GM12891 (cell line): Measurements from ENCODE around the gene PRR19.

Experiments
- DNase-seq: peaks from one replicate; pipeline ENCODE4 v3.0.0; 2011; ENCODE audit warnings: low spot score; ENCODE audit not compliant: insufficient read length
- FAIRE-seq: peaks from 2 replicates; lab custom pipeline; 2011; peaks lifted over from hg19 to GRCh38; lab: Jason Lieb, UNC
- PAX5 ChIP-seq: IDR thresholded peaks from 2 replicates; pipeline ENCODE4 v1.6.1; 2011; ENCODE audit warnings: low read length, moderate library complexity, mild to moderate bottlenecking; ENCODE audit not compliant: insufficient read depth, severe bottlenecking
- POLR2A ChIP-seq: IDR thresholded peaks from 2 replicates; pipeline ENCODE4 v1.6.1; 2011; ENCODE audit warnings: low read depth, low read length, control low read depth
- POLR2AphosphoS5 ChIP-seq: IDR thresholded peaks from 2 replicates; pipeline ENCODE4 v1.6.1; 2011; ENCODE audit warnings: low read depth, low read length, control low read depth
- POU2F2 ChIP-seq: IDR thresholded peaks from 2 replicates; pipeline ENCODE4 v1.6.1; 2011; ENCODE audit warnings: low read depth, mild to moderate bottlenecking, control low read depth, low read length, moderate library complexity
- SPI1 ChIP-seq: IDR thresholded peaks from 2 replicates; pipeline ENCODE4 v1.6.1; 2011; ENCODE audit warnings: low read depth, low read length, control low read depth
- TAF1 ChIP-seq: IDR thresholded peaks from 2 replicates; pipeline ENCODE4 v1.6.1; 2011; ENCODE audit warnings: low read depth, low read length, control low read depth

The PRR19 gene

GRCh38 chr19:42273407-42274064, 28.4 kb upstream of the PRR19 start:
- DNase-seq (no peak), FAIRE-seq (no peak)
- TF ChIP-seq TAF1 = no peak
- TF ChIP-seq SPI1 = no peak
- no peak for TF ChIP-seq POLR2AphosphoS5
- no peak for TF ChIP-seq POLR2A
- TF ChIP-seq PAX5 = no peak
- TF ChIP-seq POU2F2 = no peak

- no peak for DNase-seq
- no peak for FAIRE-seq
- TF ChIP-seq PAX5 (no peak), POU2F2 (no peak), POLR2A (no peak), SPI1 (no peak), POLR2AphosphoS5 (no peak), TAF1 (no peak)
Measured at GRCh38 chr19:42274065-42274682, 27.8 kb upstream of the PRR19 start.

DNA sequence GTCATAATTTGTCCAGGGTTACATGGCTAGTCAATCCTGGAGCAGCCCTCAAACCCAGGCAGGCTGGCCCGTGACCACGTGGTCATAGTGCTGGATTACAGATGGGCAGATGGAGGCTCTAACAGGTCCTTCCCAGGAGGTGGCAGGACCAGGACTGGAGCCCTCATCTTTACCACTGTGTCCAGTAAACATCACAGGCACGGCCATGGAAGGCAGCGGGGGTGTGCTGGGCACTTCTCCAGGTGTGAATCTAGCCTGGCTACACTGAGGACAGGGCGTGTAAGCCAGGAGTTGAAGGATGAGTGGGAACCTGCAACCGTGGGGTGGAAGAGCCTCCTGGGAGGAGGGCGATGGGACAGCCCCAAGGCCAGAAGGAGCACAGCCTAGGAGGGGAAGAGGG, 26.8 kb upstream of the PRR19 start:
- no peak for FAIRE-seq
- TF ChIP-seq POU2F2 (no peak), SPI1 (no peak), TAF1 (no peak), POLR2AphosphoS5 (no peak), PAX5 (no peak), POLR2A (no peak)
- DNase-seq = no peak

DNA sequence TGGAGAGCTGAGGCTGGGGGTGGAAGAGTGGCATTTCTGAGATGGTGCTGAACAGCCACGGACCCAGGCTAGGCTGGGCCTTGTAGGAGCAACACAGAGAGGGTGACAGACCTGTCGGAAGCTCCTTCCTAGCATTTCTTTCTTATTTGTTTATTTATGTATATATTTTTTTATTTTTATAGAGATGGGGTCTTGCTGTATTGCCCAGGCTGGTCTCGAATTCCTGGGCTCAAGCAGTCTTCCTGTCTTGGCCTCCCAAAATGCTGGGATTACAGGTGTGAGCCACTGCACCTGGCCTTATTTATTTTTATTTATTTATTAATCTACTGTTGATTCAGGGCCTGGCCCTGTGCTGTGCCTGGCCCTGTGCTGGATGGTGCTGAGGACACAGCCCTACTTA, 26.4 kb upstream of the PRR19 start:
- no peak for TF ChIP-seq PAX5
- no peak for FAIRE-seq
- DNase-seq = no peak

GRCh38 chr19:42276284-42276683, 25.6 kb upstream of the PRR19 start:
- no peak for TF ChIP-seq PAX5
- no peak for TF ChIP-seq SPI1
- TF ChIP-seq POU2F2 = peak; percentile 12; the same call in 1 of the 2 replicates
- no peak for TF ChIP-seq TAF1
- no peak for TF ChIP-seq POLR2AphosphoS5
- TF ChIP-seq POLR2A = no peak
- no peak for DNase-seq
- FAIRE-seq = no peak

DNA sequence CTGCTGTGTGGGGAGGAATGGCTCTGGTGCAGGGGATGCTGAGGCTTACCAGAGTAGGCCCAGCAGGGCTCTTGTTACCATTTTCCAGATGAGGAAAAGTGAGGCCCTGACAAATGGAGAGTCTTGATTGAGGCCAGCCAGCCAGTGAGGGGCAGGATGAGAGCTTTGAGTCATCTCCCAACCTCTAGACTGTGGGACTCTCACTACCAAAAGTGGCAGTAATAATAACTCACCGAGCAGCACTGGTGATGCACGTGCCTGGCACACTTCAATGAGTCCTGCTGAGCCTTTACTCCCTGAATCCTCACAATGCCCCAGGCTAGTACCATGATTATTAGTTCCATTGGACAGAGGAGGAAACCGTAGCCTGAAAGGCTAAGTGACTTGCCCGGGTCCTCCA, 25.1 kb upstream of the PRR19 start:
- peak; percentile 78 for FAIRE-seq
- TF ChIP-seq POU2F2 = no peak
- TF ChIP-seq PAX5 = no peak
- no peak for TF ChIP-seq TAF1
- TF ChIP-seq POLR2AphosphoS5 = no peak
- TF ChIP-seq POLR2A = no peak
- TF ChIP-seq SPI1 = no peak
- no peak for DNase-seq

DNA sequence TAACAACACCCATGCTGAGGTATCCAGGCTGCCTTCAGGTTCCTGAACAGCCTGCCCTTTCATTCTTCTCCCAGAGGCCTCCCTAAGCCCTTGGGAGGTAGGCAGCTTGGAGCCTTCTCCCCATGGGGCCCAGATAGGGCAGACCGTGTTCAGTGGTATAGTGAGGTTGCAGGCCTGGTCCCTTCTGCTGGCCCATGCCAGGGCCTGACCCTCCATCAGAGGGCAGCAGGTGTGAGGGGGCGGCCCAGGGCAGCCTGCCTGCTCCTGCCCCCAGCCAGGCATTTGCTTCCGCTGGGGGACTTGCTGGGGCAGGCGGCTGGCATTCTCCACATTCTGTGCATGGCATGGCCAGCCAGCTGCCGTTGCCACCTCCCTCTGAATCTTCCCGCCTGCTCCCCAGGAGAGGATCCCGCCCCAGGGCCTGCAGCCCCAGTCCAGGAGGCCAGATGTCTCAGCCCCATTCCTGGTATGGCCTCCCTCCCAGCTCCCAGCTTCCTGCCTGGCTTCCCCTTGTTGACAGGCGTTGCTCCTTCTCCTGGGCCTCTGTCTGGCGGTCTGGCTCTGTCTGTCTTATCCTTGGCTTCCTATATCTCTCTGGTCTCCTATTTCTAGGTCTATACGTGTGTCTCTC, 24.0 kb upstream of the PRR19 start:
- TF ChIP-seq POLR2A (no peak), TAF1 (no peak), PAX5 (no peak), POLR2AphosphoS5 (no peak), POU2F2 (no peak), SPI1 (no peak)
- no peak for FAIRE-seq
- no peak for DNase-seq

GRCh38 chr19:42278452-42279154, 23.3 kb upstream of the PRR19 start:
- TF ChIP-seq POLR2AphosphoS5 (no peak), TAF1 (no peak), SPI1 (no peak), POU2F2 (no peak), POLR2A (no peak), PAX5 (no peak)
- FAIRE-seq (peak; percentile 23), DNase-seq (no peak)

DNA sequence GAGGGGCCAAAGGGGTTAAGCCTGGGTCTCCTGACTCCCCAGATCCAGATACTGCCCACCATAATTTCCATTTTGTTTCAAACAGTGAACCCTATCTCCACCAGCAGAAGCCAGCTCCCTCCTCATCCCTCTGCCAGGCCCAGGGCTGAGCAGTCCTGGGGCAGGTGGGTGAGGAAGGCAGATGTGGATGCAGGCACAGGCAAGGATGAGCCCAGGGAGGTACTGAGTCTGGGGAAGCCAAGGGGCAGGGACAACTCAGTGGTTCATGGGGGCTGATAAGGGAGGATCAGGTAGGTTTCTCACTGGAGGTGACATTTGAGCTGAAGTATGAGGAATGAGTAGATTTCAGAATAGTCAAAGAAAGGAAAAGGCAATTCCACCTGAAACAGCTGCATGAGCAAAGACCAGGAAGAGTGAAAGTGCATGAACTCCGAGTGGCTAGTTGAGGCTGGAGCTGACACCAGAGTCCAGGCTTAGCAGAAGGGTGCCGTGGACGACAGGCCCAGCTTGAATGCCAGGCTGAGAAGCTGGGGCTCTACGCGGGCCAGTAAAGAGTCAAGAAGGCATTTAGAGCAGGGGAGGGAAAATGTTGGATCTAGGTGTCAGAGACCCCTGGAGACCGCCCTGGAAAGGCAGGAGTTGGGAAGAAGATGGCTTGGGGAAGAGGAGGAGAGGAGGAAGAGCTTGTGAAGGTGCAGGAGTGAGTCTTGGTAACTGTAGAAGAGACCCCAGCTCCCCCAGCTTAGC, 22.6 kb upstream of the PRR19 start:
- no peak for DNase-seq
- TF ChIP-seq POLR2AphosphoS5 (no peak), PAX5 (no peak), POLR2A (no peak; the same call in 1 of the 2 replicates), TAF1 (no peak), POU2F2 (no peak)
- FAIRE-seq = peak; percentile 20
